Left ventricle myocardium inferior (tissue), 1 donor: Measurements from ENCODE around the gene NFYA. TPM values are rescaled to one million over a fixed set of nuclear protein-coding genes. Genes with fewer than 3 reads are reported as not detected.

ENCODE experiments used
- DNase-seq: peaks from one replicate; pipeline ENCODE4 v3.0.0-alpha.2; 2020
- H3K27ac ChIP-seq: fragments of 200-600 bp; replicated peaks from 2 replicates; pipeline ENCODE4 v1.8.0; 2021
- H3K27me3 ChIP-seq: fragments of 200-600 bp; 2 replicates; pipeline ENCODE4 v1.8.0; 2021; ENCODE audit warnings: low read depth
- H3K36me3 ChIP-seq: fragments of 200-600 bp; 2 replicates; pipeline ENCODE4 v1.8.0; 2021
- H3K4me1 ChIP-seq: fragments of 200-600 bp; 2 replicates; pipeline ENCODE4 v1.8.0; 2021
- H3K4me3 ChIP-seq: fragments of 200-600 bp; 2 replicates; pipeline ENCODE4 v1.8.0; 2021; ENCODE audit warnings: mild to moderate bottlenecking, moderate library complexity
- H3K9me3 ChIP-seq: fragments of 200-600 bp; replicated peaks from 2 replicates; pipeline ENCODE4 v1.8.0; 2021
- intact Hi-C: fragments of 100-400 bp; cut with micrococcal nuclease; formaldehyde crosslinking; loops from one replicate; pipeline ENCODE4 v1.11.0; 2022
- total RNA-seq: library from RNA; stranded (reverse); fragmentation: NEBNext Ultra II Directional; extraction: Animal tissue kit (Norgen Biotek cat#: 25700); gene quantifications from one replicate; pipeline ENCODE4 v1.2.1, GENCODE V29; 2021
- TF ChIP-seq, protein P1 (sequence below): fragments of 200-600 bp; IDR thresholded peaks from 2 replicates; pipeline ENCODE4 v1.8.0; 2021; ENCODE audit warnings: antibody characterized with exemption, mild to moderate bottlenecking, borderline replicate concordance
- donor health status: DM: no; HTN: yes; CAD: no; lungs with severe emphysema.

Gene NFYA
- total RNA-seq, 1 donor from 2014 or later = 12.5 TPM

DNA sequence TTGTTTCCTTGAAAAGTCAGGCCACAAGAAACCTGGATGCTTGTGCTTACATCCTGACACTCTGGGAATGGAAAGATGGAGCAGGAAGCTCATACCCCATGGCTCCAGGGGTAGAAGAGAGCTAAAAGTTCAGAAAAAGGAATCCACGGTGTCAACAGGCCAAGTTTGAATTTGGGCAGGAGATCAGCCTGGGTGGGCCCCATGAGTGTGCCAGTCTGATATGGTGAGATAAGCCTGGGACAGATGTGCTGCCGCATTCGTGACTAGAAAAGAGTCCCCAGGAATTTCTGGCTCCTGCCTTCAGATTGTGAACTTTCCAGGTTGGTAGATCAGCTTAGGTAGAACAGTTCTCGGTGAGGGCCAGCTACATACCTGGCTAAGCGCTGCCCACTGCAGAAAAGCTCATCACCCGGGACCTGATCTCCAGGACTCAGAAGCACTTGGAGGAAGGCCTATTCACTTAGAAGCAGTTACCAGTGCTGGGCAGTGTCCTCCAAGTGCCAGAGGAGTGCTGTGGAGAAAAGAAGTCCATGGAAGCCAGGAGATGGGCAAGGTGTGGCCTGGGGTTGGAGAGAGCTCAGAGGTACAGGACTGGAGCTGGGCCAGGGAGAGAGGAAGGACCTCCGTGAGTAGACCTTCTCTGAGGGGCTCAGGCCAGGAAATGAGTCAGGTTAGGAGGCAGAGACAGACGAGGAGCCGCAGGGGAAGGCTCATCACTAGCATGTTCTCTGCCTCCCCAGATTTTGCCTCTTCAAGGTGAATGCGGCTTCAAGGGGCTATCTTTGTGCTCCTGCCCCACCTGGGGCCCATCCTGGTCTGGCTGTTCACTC, 30.3 kb upstream of the NFYA start, which contains the start of gene TSPO2:
Gene TSPO2 (plus strand): TSS at position 242 of the 830 bp plus-strand sequence. CDS start 519 bp downstream, at position 761.
- TF ChIP-seq, protein P1, sequence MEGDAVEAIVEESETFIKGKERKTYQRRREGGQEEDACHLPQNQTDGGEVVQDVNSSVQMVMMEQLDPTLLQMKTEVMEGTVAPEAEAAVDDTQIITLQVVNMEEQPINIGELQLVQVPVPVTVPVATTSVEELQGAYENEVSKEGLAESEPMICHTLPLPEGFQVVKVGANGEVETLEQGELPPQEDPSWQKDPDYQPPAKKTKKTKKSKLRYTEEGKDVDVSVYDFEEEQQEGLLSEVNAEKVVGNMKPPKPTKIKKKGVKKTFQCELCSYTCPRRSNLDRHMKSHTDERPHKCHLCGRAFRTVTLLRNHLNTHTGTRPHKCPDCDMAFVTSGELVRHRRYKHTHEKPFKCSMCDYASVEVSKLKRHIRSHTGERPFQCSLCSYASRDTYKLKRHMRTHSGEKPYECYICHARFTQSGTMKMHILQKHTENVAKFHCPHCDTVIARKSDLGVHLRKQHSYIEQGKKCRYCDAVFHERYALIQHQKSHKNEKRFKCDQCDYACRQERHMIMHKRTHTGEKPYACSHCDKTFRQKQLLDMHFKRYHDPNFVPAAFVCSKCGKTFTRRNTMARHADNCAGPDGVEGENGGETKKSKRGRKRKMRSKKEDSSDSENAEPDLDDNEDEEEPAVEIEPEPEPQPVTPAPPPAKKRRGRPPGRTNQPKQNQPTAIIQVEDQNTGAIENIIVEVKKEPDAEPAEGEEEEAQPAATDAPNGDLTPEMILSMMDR = no peak
- intact Hi-C loops = no loop called here
- H3K4me1 ChIP-seq = peaks cover 12% of the 10 kb centered on the region
- DNase-seq = no peak
- H3K27me3 ChIP-seq = no peaks in the 10 kb centered on the region
- no peak within 1 kb of the TSS for H3K27ac ChIP-seq
- no peaks in the 10 kb centered on the region for H3K9me3 ChIP-seq
- H3K36me3 ChIP-seq = no peaks in the 10 kb centered on the region
- H3K4me3 ChIP-seq = no peak within 1 kb of the TSS

DNA sequence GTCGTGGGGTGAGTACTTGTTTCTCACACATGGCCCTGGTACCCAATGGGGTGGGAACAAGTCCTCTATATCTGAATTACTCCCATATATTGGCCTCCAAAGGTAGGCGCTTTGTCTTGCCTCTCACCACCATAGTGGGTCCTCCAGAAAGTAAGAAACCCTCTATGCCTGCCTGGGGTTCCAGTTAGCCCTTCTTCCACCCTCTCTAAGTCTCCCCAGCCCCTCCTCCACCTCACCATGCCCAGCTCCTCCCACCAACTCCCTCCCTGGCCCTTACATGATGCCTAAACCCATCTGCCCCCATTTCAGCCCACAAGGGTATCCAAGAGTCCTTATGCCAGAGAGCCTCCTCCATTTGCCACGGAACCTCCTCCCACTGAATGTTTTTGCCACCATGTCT, 29.6 kb upstream of the NFYA start:
- no peak for DNase-seq
- intact Hi-C loops = no loop called here
- Histone ChIP-seq H3K36me3 (no peaks in the 10 kb centered on the region), H3K27me3 (no peaks in the 10 kb centered on the region), H3K4me1 (peaks cover 12% of the 10 kb centered on the region), H3K9me3 (no peaks in the 10 kb centered on the region), H3K27ac (no peak overlapping the region), H3K4me3 (no peak overlapping the region)
- TF ChIP-seq, protein P1 = no peak

DNA sequence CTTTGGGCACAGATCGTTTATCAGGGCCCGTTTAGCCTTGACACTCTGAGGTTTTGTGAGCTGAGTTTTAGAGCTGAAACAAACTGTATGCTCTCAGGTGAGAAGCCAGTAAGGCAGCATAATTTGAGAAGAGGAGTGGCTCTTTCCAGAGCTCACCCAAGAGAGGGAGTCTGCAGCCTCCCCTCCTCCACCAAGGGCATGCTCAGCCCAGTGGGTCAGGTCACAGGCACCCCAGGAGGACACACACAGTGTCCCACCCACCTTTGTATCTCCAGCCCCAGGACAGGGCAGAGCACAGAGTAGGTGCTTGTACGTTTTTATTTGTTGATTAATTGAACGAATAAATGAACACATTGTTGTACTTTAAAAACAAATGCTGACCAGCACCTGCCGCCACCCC, 27.1 kb upstream of the NFYA start:
- Histone ChIP-seq H3K9me3 (no peaks in the 10 kb centered on the region), H3K4me3 (no peak overlapping the region), H3K27me3 (no peaks in the 10 kb centered on the region), H3K36me3 (no peaks in the 10 kb centered on the region), H3K4me1 (peaks cover 29% of the 10 kb centered on the region), H3K27ac (no peak overlapping the region)
- intact Hi-C loops = no loop called here
- TF ChIP-seq, protein P1 = no peak
- no peak for DNase-seq

DNA sequence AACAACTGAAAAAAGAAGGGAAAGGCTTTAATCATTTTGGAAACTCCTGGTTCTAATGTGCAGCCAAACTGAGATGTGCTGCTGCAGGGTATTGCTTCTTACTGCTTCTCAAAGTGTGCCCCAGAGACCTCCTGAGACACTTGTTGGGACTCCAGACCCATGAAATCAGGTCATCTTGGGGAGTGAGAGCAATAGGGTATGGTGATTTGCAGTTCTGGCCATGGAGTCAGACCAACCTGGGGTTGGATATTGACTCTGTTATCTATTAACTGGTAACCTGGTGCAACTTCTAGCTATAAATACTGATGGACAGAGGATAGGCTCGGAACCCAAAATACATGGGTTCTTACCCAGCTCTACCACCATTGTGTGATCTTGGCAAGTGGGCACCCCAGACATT, 26.7 kb upstream of the NFYA start:
- Histone ChIP-seq H3K27ac (no peak overlapping the region), H3K4me3 (no peak overlapping the region), H3K9me3 (no peaks in the 10 kb centered on the region), H3K4me1 (peaks cover 32% of the 10 kb centered on the region), H3K36me3 (no peaks in the 10 kb centered on the region), H3K27me3 (no peaks in the 10 kb centered on the region)
- intact Hi-C loops = no loop called here
- TF ChIP-seq, protein P1 = no peak
- DNase-seq = no peak

DNA sequence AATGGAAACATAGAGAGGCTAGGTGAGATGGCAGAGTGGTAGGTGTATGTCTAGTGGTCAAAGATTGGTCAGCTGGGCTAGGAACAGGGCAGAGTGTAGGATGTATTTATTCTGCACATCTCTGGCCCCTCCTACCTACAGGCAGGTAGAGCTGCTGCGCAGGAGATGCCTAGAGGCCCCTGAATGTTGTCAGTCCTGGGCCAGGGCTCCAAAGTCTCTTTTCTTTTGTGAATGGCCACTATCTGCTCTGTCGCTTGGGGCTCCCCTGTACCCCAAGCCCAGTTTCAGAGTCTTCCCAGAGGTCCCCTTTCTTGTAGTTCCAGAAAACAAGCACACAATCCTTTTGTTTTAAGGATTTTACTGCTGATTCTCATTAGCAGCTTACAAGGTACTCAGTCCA, 25.5 kb upstream of the NFYA start:
- H3K36me3 ChIP-seq = no peaks in the 10 kb centered on the region
- H3K4me1 ChIP-seq = peaks cover 40% of the 10 kb centered on the region
- no peak overlapping the region for H3K27ac ChIP-seq
- H3K9me3 ChIP-seq = no peaks in the 10 kb centered on the region
- TF ChIP-seq, protein P1 = no peak
- intact Hi-C loops = no loop called here
- H3K4me3 ChIP-seq = no peak overlapping the region
- no peak for DNase-seq
- H3K27me3 ChIP-seq = no peaks in the 10 kb centered on the region
